ENCODE data around the gene ABCB11.

DNA sequence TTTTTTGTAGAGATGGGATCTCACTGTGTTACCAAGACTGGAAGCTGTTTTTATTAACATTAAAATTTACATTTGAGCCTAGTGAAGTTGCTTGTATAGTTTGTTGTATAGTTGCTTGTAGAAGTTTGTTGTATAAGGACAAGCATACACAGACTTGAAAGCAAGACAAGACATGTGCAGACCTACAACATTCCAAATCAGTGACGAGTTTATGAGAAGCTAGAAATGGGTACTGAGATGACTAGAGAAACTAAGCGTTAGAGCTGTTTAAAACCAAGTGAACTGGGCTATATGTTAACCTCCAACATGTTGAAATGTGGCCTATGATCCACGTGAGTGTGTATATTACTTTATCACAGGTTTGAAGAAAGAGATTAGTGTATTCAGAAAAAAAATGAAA lies 39.1 kb downstream of the ABCB11 start:
- TF ChIP-seq MXI1 (IDR thresholded peaks at IDR 0.05; ENCODE audit: borderline replicate concordance, low read depth, low read length), result no peak
- no peak for TF ChIP-seq POLR2A (IDR thresholded peaks at IDR 0.05; ENCODE audit: low read depth, low read length)

Measured in IMR-90 (cell line).